HG03135 (cell line): ENCODE measurements around the gene ATXN1.

Source experiments
- ATAC-seq: cut with Tn5 transposase; IDR thresholded peaks from one replicate; pipeline ENCODE4 v1.9.1; 2021; ENCODE audit warnings: mild to moderate bottlenecking, moderate library complexity; ENCODE audit not compliant: unreplicated experiment

Gene ATXN1

GRCh38 chr6:16331384-16332174, 429.7 kb downstream of the ATXN1 start:
- ATAC-seq = no peak

- no peak for ATAC-seq
Measured at GRCh38 chr6:16329233-16329632, 432.0 kb downstream of the ATXN1 start.

DNA sequence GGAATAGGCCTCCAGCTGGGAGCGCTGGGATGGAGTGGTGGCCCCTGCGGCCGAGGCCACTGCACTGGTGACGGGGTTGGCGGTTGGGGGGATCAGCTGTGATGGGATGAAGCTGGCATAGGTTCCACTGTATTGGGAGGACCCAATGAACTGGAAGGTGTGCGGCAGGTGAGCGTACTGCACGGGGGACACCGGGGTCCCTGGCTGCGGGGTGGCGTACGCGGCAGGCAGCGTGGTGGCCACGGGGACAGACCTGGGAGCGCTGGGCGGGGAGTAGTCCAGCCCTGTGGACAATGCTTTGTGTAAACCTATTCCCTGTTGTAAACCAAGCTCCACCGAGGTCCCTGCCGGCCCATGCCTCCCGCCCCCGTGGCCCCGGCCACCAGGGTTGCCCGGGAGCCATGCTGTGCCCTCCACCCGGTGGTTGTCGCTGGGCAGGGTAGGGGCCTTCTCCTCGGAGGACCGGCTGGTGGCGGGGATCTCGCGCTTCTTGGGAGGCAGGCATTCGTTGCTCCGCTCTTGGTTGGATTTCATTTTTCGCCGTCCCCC, 433.4 kb downstream of the ATXN1 start:
- no peak for ATAC-seq

DNA sequence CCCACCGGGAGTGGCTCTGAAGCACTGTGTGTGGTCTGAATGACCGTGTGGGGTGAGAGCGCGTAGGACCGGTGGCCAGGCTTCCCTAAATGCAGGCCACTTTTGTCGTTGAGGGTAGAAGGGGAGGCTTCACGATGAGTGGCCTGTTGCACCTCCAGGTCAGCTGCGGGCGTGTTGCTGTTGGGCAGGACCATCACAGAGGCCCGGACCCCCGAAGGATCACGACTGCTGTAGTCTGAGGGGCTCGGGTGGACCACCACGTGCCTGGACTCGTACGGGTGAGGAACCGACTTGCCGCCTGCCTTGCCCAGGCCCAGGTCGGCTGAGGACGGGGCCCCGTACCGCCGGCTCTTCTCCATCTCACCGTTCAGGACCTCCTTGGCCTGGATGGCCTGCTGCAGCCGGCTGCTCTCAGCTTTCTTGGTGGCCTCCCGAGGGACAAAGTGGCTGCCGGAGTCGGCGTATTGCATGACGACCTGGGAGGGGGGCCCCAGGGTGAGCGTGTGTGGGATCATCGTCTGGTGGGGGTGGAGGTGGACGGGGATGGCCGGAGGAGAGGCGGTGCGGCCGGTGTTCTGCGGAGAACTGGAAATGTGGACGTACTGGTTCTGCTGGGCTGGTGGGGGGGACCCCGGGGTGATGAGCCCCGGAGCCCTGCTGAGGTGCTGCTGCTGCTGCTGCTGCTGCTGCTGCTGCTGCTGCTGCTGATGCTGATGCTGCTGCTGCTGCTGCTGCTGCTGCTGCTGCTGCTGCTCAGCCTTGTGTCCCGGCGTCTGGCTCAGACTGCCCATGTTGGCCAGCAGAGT, 434.1 kb downstream of the ATXN1 start:
- no peak for ATAC-seq

DNA sequence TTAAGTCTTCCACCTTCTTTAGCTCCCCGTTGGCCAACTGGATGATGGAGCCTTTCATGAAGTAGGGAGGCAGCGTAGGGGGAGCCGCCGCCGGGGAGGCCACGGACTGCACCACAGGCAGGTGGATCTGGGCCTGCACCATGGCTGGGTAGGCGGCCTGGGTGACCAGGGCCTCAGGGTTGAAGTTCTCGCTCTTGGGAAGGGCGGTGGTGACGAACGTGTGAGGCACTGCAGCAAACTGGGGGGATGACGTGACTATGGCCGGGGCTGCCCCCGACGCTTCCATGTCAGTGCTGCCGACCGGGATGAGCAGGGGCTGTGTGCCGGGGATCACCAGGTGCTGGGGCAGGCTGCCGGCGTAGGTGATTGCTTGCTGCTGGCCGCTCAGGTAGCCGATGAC, 434.7 kb downstream of the ATXN1 start:
- ATAC-seq = no peak

- no peak for ATAC-seq
Measured at GRCh38 chr6:16324606-16325225, 436.5 kb downstream of the ATXN1 start.

DNA sequence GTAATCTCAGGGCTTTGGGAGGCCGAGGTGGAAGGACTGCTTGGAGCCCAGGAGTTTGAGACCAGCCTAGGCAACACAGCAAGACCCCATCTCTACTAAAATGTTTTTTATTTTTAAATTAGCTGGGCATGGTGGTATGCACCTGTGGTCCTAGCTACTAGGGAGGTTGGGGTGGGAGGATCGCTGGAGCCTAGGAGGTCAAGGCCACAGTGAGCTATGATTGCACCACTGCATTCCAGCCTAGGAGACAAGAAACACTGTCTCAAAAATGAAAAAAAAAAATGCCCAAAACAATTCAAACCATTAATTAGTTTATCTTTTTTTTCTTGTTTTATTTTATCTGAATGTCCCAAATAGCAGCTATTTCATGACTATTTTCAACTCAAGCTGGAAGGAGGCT, 437.1 kb downstream of the ATXN1 start:
- no peak for ATAC-seq

DNA sequence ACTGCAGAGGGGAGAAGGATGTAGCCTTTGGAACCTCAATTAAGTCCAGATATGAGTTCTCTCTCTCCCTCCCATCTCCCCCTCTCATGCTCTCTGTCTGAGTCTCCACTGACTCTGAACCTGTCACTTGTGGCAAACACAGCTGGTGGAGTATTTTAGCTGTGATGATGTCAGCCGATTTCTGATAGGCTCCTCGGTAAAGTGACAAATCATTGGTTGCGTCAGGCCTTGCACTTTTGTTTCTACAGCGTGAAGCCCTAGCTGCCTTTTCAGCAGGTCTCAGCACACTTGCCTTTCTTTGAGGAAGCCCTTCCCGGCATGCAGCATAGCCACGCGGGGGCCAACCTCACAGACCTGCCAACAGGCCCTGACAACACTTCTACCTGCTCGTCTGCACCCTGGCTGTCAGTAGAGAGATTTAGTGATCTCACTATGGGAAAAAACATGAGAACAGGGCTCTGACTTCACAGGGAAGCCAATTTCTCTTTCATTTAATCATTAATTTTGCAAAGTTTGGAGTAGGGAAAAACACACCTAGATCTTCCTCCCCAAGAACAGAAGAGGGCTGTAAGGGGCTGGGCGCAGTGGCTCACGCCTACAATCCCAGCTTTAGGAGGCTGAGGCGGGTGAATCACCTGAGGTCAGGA, 438.5 kb downstream of the ATXN1 start:
- ATAC-seq = peak; percentile 72

DNA sequence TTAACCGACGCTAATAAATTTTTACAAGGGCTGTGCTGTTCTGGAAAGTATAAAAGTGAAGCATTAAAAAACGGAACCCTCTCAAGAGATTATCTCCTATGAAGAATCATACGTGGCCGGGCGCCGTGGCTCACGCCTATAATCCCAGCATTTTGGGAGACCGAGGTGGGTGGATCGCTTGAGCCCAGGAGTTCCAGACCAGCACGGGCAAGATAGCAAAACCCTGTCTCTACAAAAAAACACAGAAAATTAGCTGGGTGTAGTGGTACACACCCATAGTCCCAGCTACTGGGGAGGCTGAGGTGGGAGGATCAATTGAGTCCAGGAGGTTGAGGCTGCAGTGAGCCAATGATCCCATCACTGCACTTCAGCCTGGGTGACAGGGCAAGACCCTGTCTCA, 439.4 kb downstream of the ATXN1 start:
- no peak for ATAC-seq

- ATAC-seq = no peak
Measured at GRCh38 chr6:16321341-16321710, 439.9 kb downstream of the ATXN1 start.

- no peak for ATAC-seq
Measured at GRCh38 chr6:16320533-16321340, 440.5 kb downstream of the ATXN1 start.

- peak; percentile 73 for ATAC-seq
Measured at GRCh38 chr6:16319813-16320532, 441.3 kb downstream of the ATXN1 start.

- no peak for ATAC-seq
Measured at GRCh38 chr6:16318953-16319720, 442.1 kb downstream of the ATXN1 start.

- ATAC-seq = no peak
Measured at GRCh38 chr6:16318538-16318937, 442.7 kb downstream of the ATXN1 start.

GRCh38 chr6:16316741-16317251, 444.5 kb downstream of the ATXN1 start:
- no peak for ATAC-seq

DNA sequence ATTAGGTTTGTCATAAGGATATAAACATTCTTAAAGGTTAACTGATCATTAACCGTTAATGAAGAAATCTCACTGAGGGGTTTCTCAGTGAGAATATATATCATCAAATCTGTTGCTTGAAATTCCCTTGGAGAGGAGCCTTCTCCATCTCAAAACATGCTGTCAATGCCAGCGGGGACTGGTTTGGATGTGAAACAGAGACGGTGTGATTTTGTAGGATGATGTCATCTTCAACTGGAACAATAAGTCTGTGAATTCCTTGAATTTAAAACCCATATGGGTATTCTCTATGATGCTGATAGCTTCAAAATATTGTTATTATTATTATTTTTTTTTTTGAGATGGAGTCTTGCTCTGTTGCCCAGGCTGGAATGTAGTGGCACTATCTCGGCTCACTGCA, 447.0 kb downstream of the ATXN1 start:
- no peak for ATAC-seq

DNA sequence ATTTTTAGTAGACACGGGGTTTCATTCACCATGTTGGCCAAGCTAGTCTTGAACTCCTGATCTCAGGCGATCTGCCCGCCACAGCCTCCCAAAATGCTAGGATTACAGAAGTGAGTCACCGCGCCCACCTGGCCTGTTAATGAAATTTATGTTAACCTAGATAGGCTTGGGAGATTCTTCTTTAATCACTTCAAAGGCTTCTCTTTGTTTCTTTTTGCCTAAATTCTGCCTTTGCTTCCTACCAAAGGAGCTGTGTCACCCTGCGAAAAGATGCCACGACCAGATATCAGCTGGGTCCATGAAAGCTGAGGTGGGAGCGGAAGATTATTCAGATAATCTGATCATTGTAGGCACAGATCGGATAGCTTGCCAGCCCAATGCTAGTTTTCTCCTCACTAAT, 447.5 kb downstream of the ATXN1 start:
- ATAC-seq = no peak

- ATAC-seq = no peak
Measured at GRCh38 chr6:16311763-16312162, 449.5 kb downstream of the ATXN1 start.

- no peak for ATAC-seq
Measured at GRCh38 chr6:16306334-16306733, 454.9 kb downstream of the ATXN1 start.
